A375 (cell line): ENCODE data around the gene GPR146. TPM values are rescaled to one million over a fixed set of nuclear protein-coding genes. Genes with fewer than 3 reads are reported as not detected.
A peak's percentile ranks its signal among the peaks of the same experiment; 100 is the strongest.

Experiments used
- small RNA-seq: library from RNA; depleted of rRNA; stranded (forward); fragments of <200 nt; gene quantifications from one replicate; pipeline ENCODE3, GENCODE V24; 2014
- total RNA-seq: library from RNA; depleted of rRNA; stranded (reverse); fragments of >200 nt; shearing (Covaris generic); gene quantifications from 2 replicates; pipeline ENCODE4 v1.2.3, GENCODE V29; 2014; rRNA removed

GPR146 gene, protein sequence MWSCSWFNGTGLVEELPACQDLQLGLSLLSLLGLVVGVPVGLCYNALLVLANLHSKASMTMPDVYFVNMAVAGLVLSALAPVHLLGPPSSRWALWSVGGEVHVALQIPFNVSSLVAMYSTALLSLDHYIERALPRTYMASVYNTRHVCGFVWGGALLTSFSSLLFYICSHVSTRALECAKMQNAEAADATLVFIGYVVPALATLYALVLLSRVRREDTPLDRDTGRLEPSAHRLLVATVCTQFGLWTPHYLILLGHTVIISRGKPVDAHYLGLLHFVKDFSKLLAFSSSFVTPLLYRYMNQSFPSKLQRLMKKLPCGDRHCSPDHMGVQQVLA
- total RNA-seq, result 1.7 and 1.8 TPM in 2 replicates

DNA sequence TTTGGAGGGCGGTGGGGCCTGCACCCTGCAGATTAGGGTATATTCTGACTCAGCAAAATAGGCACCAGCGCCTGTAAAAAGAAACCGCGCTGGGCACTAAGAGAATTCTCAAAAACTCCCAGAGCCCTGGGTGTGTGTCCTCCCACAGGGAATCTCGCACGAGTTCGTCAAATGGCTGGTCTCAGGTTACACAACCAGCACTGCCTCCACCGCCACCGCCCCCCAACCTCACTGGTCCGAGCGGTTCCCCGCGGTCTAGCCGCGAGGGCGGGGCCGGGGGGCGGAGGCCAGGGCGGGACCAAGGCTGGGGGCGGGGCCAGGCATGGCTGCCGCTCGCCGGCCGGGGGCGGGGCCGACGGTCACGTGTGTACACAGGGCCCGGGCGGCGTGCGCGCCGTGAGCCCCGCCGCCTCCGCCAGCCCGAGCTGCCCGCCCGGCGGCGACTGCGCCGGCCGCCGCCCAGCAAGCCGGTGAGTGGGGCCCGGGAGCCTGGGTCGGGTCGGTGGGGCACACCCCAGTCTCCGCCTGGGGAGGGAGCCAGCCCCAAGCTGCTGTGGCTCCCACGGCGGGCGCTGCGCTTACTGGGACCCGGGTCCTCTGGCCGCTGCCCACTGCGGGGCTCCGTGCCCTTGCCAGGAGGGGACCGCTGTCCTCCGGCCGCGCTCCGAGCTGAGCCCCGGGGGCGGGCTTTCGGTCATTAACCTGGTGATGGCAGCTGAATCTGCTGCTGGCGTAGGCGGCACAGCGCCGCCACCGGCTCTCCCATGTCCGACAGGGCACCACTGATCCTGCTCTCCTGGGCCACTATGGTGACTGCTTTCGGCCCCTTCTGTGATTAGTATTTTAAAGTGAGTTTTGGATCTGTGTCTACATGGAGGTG, at the start of gene GPR146:
Gene GPR146 (plus strand): TSS at position 358 of the 880 bp plus-strand sequence. CDS start 12,970 bp downstream, outside the sequence.

GRCh38 chr7:1087952-1088920, 43.9 kb downstream of the GPR146 start, which contains the start of gene GPER1:
GPER1 (plus strand) TSS chr7:1088113; CDS start chr7:1091729, 3,616 bp downstream.

Small RNAs within 50 kb of the gene (small RNA-seq; reads per million reads assigned to genes)
- gene MIR339, result 1.0 reads per million, percentile 56 among the genes with 10 or more reads in this experiment

Other genes starting within 250 kb of the GPR146 start
- 104 and 107 TPM in 2 replicates for gene SUN1, start 212.1 kb upstream of the GPR146 start, total RNA-seq
- gene GET4, start 168.0 kb upstream of the GPR146 start, total RNA-seq, result 46.4 and 57.3 TPM in 2 replicates
- gene ADAP1, start 89.9 kb upstream of the GPR146 start, total RNA-seq, result 1.2 and 5.7 TPM in 2 replicates
- 13.1 and 14.7 TPM in 2 replicates for gene COX19, start 69.0 kb upstream of the GPR146 start, total RNA-seq
- not detected in 2 replicates for gene CYP2W1, start 61.4 kb upstream of the GPR146 start, total RNA-seq
- 0.30 and 0.48 TPM in 2 replicates for gene GPER1, start 43.6 kb downstream of the GPR146 start, total RNA-seq
- gene ZFAND2A, start 115.7 kb downstream of the GPR146 start, total RNA-seq, result 28.4 and 29.2 TPM in 2 replicates
- not detected in 2 replicates for gene UNCX, start 188.3 kb downstream of the GPR146 start, total RNA-seq